Measurements from ENCODE around the gene ANKMY1. TPM values are rescaled to one million over a fixed set of nuclear protein-coding genes. Genes with fewer than 3 reads are reported as not detected.

Gene ANKMY1
- total and polyA plus RNA-seq, 2 experiments from 2014 or later, result 9.2 to 11.1 TPM

DNA sequence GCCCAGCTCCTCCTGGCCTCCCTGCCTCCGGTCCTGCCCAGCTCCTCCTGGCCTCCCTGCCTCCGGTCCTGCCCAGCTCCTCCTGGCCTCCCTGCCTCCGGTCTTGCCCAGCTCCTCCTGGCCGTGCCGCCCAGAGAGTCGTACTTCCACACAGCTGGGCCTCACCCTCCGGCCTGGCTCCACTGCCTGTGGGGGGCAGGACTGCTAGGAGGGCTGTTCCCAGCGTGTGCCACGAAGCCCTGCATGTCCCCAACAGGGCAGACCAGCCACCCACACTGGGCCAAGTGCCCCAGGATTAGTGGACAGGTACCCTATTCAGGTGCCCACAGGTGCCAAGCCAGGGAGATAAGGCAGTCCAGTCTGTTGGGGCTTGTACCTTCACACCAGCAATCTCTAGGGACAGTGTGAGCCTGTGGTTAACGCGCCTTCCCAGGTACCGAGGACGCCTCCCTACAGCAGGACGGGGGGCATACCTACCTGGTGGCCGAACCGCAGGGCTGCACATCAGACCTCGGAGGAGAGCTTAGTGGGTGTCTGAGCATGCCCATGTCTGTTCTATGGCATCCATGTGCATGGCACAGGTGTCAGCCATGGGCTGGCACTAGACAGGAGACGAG, 117.0 kb downstream of the ANKMY1 start:
- H3K4me3 ChIP-seq, result no peak overlapping the region
- no peak for DNase-seq (ENCODE audit: low spot score)
- H3K36me3 ChIP-seq (replicated peaks; ENCODE audit: insufficient read depth, low read depth), result no peaks in the 10 kb centered on the region
- TF ChIP-seq EZH2 (IDR thresholded peaks at IDR 0.05; ENCODE audit: borderline replicate concordance) (no peak), EZH2phosphoT487 (IDR thresholded peaks at IDR 0.05; ENCODE audit: low read depth, severe bottlenecking, unreplicated experiment) (no peak)
- TF ChIP-seq, protein P1, sequence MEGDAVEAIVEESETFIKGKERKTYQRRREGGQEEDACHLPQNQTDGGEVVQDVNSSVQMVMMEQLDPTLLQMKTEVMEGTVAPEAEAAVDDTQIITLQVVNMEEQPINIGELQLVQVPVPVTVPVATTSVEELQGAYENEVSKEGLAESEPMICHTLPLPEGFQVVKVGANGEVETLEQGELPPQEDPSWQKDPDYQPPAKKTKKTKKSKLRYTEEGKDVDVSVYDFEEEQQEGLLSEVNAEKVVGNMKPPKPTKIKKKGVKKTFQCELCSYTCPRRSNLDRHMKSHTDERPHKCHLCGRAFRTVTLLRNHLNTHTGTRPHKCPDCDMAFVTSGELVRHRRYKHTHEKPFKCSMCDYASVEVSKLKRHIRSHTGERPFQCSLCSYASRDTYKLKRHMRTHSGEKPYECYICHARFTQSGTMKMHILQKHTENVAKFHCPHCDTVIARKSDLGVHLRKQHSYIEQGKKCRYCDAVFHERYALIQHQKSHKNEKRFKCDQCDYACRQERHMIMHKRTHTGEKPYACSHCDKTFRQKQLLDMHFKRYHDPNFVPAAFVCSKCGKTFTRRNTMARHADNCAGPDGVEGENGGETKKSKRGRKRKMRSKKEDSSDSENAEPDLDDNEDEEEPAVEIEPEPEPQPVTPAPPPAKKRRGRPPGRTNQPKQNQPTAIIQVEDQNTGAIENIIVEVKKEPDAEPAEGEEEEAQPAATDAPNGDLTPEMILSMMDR (IDR thresholded peaks at IDR 0.05; ENCODE audit: poor library complexity), result no peak
- H3K27ac ChIP-seq, result no peak overlapping the region
- 95% methylated on average over 15 of the region's 18 CpGs for WGBS (ENCODE audit: low lambda C conversion rate, missing lambda C conversion rate)
- no peak overlapping the region for H3K4me2 ChIP-seq
- no peaks in the 10 kb centered on the region for H3K9me3 ChIP-seq (ENCODE audit: low read depth)
- H2AFZ ChIP-seq, result no peak overlapping the region
- H3K4me1 ChIP-seq (ENCODE audit: insufficient read depth), result peaks cover 18% of the 10 kb centered on the region
- H3K9me2 ChIP-seq (replicated peaks; ENCODE audit: insufficient read depth), result no peaks in the 10 kb centered on the region
- H4K20me1 ChIP-seq (ENCODE audit: insufficient read depth, poor library complexity, severe bottlenecking), result peaks cover 67% of the 10 kb centered on the region
- H3K27me3 ChIP-seq, result no peaks in the 10 kb centered on the region
- H3K79me2 ChIP-seq, result peaks cover 61% of the 10 kb centered on the region

DNA sequence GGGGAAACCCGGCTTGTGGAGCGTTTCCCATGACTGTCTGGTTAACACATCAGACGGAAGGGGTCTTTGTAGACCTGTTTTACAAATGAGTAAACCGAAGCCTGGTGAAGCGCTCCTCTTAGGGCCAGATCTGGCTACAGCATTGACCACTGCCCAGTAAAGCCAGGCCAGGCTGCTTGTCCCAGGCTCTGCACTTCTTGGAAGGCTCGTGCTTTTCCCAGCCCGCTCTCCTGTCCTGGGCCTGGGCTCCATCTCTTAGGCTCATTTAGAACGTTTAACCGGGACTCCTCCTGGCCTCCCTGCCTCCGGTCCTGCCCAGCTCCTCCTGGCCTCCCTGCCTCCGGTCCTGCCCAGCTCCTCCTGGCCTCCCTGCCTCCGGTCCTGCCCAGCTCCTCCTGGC, 117.5 kb downstream of the ANKMY1 start:
- H3K79me2 ChIP-seq, result peaks cover 61% of the 10 kb centered on the region

DNA sequence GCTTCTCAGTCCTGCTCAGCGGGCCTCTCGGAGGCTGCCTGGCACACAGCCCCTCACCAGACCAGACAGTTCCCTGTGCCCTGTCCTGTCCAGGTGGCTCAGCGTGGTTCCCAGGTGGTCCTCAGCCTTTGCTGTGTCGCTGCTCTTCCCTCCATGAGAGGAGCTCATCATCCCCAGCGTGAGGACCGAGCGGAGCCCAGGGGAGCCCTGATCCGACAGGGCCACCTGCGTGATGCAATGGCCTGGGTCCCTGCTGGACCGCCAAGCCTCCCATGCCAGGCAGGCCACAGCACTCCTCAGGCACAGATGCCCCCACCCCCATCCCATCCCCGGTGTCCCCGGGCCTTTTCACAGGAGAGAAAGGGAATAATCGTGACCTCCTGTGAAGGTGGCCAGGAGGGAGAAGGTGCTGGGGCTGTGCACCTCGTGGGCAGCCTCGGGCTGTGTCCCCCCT, 118.1 kb downstream of the ANKMY1 start:
- Histone ChIP-seq H3K79me2 (peaks cover 61% of the 10 kb centered on the region), H3K4me2 (no peak overlapping the region), H3K27ac (no peak overlapping the region), H3K36me3 (replicated peaks; ENCODE audit: insufficient read depth, low read depth) (no peaks in the 10 kb centered on the region), H3K9me3 (ENCODE audit: low read depth) (no peaks in the 10 kb centered on the region), H4K20me1 (ENCODE audit: insufficient read depth, poor library complexity, severe bottlenecking) (peaks cover 62% of the 10 kb centered on the region), H2AFZ (no peak overlapping the region), H3K4me1 (ENCODE audit: insufficient read depth) (peaks cover 18% of the 10 kb centered on the region), H3K4me3 (no peak overlapping the region), H3K9me2 (replicated peaks; ENCODE audit: insufficient read depth) (no peaks in the 10 kb centered on the region), H3K27me3 (no peaks in the 10 kb centered on the region)
- no peak for DNase-seq (ENCODE audit: low spot score)
- TF ChIP-seq, protein P1 (IDR thresholded peaks at IDR 0.05; ENCODE audit: poor library complexity), result no peak
- TF ChIP-seq EZH2 (IDR thresholded peaks at IDR 0.05; ENCODE audit: borderline replicate concordance), result no peak
- no peak for TF ChIP-seq EZH2phosphoT487 (IDR thresholded peaks at IDR 0.05; ENCODE audit: low read depth, severe bottlenecking, unreplicated experiment)
- WGBS (ENCODE audit: low lambda C conversion rate, missing lambda C conversion rate), result 94% methylated on average over 14 of the region's 15 CpGs

More for the DNA sequence above, 117.5 kb downstream of the ANKMY1 start:
- Histone ChIP-seq H2AFZ (no peak overlapping the region), H3K9me3 (ENCODE audit: low read depth) (no peaks in the 10 kb centered on the region), H3K27ac (no peak overlapping the region), H3K36me3 (replicated peaks; ENCODE audit: insufficient read depth, low read depth) (no peaks in the 10 kb centered on the region), H3K4me2 (no peak overlapping the region), H4K20me1 (ENCODE audit: insufficient read depth, poor library complexity, severe bottlenecking) (peaks cover 62% of the 10 kb centered on the region), H3K4me3 (no peak overlapping the region), H3K9me2 (replicated peaks; ENCODE audit: insufficient read depth) (no peaks in the 10 kb centered on the region), H3K4me1 (ENCODE audit: insufficient read depth) (peaks cover 18% of the 10 kb centered on the region), H3K27me3 (no peaks in the 10 kb centered on the region)
- WGBS (ENCODE audit: low lambda C conversion rate, missing lambda C conversion rate), result 98% methylated on average over 11 of the region's 12 CpGs
- DNase-seq (ENCODE audit: low spot score), result no peak
- no peak for TF ChIP-seq EZH2 (IDR thresholded peaks at IDR 0.05; ENCODE audit: borderline replicate concordance)
- TF ChIP-seq, protein P1 (IDR thresholded peaks at IDR 0.05; ENCODE audit: poor library complexity), result no peak
- no peak for TF ChIP-seq EZH2phosphoT487 (IDR thresholded peaks at IDR 0.05; ENCODE audit: low read depth, severe bottlenecking, unreplicated experiment)

Data from hepatocyte (in vitro differentiated cells).